ENCODE data around the gene TMEM11. TPM values are rescaled to one million over a fixed set of nuclear protein-coding genes. Genes with fewer than 3 reads are reported as not detected.
A peak's percentile ranks its signal among the peaks of the same experiment; 100 is the strongest.

The TMEM11 gene, protein sequence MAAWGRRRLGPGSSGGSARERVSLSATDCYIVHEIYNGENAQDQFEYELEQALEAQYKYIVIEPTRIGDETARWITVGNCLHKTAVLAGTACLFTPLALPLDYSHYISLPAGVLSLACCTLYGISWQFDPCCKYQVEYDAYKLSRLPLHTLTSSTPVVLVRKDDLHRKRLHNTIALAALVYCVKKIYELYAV
- 10 to 100 TPM in 1 of 2 donors, 1 to 10 TPM in 1; 7.0 to 22.4 TPM for total RNA-seq

DNA sequence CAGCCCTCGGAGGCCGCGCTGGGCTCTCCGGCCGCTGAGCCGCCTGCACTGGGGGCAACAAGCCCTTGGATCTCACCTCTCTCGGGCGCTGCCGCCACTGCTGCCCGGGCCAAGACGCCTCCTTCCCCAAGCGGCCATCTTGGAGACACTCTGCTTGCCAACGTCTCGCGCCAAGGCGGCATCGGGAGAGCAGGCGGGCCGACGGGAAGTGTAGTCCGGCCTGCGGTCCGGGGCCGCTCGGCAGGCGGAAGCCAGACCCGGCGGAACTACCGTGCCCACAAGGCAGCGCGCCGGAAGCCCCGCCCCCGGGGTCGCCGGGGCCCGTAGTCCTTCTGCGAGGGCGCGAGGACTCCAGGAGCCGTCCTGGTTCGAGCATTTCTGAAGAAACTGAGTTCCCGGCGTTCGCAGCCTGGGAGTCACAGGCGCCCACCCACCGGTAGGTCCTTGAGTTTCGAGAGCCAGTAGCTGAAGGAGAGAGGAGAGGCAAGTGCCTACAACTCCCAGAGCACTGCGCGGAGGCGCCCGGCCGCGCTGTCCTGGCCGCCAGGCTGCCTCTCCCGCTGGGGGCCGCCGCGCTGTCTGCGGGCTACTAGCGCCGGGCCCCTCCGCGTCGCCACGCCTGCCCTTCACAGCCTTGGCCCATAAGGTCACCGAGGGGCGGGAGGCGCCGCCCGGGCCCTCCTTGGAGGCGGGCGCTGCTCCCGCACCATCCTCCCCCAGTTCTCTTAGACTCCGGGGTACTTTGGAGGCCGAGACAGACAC, at the start of gene TMEM11:
Gene TMEM11 (minus strand): TSS at position 147 of the 762 bp plus-strand sequence. CDS start 9 bp downstream, at position 138.
- no peaks in the 10 kb centered on the region for H3K27me3 ChIP-seq
- H3K27ac ChIP-seq: peak within 1 kb of the TSS; percentile 77 to 91 (median 86)
- WGBS, 2 donors: 0% methylated on average over 15 to 66 of the region's 76 CpGs
- peak; percentile 95 to 97 (median 96) for DNase-seq
- ATAC-seq: peak; percentile 95
- peaks cover 59% of the 10 kb centered on the region for H3K4me1 ChIP-seq
- no peaks in the 10 kb centered on the region for H3K9me3 ChIP-seq
- H3K4me3 ChIP-seq: peak within 1 kb of the TSS; percentile 98 to 99
- intact Hi-C loops (cut with DNase I): no loop called here
- H3K36me3 ChIP-seq (replicated peaks in 1 of 2; ENCODE audit: insufficient read depth in 1 of 2, low read depth in 2 of 2): no peaks in the 10 kb centered on the region
- TF ChIP-seq POLR2A (IDR thresholded peaks at IDR 0.05): peak; percentile 31 to 85 (median 74)
- TF ChIP-seq, protein P1, sequence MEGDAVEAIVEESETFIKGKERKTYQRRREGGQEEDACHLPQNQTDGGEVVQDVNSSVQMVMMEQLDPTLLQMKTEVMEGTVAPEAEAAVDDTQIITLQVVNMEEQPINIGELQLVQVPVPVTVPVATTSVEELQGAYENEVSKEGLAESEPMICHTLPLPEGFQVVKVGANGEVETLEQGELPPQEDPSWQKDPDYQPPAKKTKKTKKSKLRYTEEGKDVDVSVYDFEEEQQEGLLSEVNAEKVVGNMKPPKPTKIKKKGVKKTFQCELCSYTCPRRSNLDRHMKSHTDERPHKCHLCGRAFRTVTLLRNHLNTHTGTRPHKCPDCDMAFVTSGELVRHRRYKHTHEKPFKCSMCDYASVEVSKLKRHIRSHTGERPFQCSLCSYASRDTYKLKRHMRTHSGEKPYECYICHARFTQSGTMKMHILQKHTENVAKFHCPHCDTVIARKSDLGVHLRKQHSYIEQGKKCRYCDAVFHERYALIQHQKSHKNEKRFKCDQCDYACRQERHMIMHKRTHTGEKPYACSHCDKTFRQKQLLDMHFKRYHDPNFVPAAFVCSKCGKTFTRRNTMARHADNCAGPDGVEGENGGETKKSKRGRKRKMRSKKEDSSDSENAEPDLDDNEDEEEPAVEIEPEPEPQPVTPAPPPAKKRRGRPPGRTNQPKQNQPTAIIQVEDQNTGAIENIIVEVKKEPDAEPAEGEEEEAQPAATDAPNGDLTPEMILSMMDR (IDR thresholded peaks at IDR 0.05): peak in 4 of 7 experiments; percentile 14 to 26 (median 19)

DNA sequence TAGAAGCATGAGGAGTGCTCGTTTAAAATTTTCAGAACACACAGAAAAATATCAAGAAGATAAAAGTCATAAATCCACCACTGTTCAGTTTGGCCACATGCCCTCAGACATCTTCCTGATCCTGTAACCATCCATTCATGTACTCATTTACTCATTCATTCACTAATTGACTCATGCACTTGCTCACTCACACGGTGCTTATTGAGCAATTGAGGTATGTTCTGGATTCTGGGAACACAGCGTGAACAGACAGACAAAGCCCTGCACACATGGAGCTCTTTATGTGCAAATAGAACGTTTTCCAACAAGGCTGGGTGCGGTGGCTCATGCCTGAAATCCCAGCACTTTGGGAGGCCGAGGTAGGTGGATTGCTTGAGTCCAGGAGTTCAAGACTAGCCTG, 49.4 kb upstream of the TMEM11 start:
- Histone ChIP-seq H3K27me3 (no peaks in the 10 kb centered on the region), H3K4me1 (no peaks in the 10 kb centered on the region), H3K4me3 (no peak overlapping the region), H3K9me3 (no peaks in the 10 kb centered on the region), H3K36me3 (replicated peaks in 1 of 2; ENCODE audit: insufficient read depth in 1 of 2, low read depth in 2 of 2) (no peaks in the 10 kb centered on the region), H3K27ac (no peak overlapping the region)
- TF ChIP-seq POLR2A (IDR thresholded peaks at IDR 0.05): no peak
- TF ChIP-seq, protein P1 (IDR thresholded peaks at IDR 0.05): no peak
- intact Hi-C loops (cut with DNase I): no loop called here
- 32 to 45% methylated on average over 4 to 6 of the region's 6 CpGs for WGBS, 2 donors
- no peak for ATAC-seq
- DNase-seq: no peak

DNA sequence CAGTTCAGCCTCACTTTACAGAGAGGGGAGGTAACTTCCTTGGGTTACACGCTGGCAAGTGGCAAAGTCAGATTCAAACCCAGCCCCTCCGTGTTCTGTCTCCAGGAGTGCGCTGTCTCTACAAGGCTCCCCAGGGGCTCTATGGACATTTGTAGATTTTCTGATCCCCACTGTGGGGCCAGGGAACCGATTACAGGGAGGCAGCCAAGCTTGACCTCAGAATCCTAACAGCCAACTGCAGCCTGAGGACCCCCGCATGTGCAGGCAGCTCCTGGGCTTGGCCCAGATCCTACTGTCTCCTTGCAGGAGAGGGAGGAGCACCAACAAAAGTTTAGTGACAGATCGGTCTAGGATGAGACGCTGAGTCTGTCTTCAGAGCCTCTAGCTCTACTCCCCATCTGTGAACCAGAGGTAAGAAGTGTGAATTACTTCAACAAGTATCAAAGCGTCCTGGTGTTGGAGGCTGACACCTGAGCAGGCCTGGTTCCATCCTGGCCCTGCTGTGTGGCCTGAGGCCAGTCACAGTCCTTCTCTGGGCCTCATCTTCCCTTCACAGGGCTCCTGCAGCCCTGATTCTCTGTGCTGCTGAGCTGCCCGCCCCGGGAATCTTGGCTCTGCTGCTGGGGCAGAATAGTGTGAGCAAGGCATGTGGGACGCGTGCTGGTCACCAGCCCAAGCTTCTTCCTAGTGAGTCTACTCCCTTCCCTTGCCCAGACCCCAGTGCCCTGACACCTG, 48.5 kb upstream of the TMEM11 start:
- intact Hi-C loops (cut with DNase I): no loop called here
- no peak for ATAC-seq
- WGBS, 2 donors: 70 to 72% methylated on average over 7 to 12 of the region's 12 CpGs
- TF ChIP-seq, protein P1 (IDR thresholded peaks at IDR 0.05): no peak
- no peak for TF ChIP-seq POLR2A (IDR thresholded peaks at IDR 0.05)
- H3K4me3 ChIP-seq: no peak overlapping the region
- no peaks in the 10 kb centered on the region for H3K27me3 ChIP-seq
- no peaks in the 10 kb centered on the region for H3K9me3 ChIP-seq
- DNase-seq: no peak
- H3K4me1 ChIP-seq: no peaks in the 10 kb centered on the region
- no peaks in the 10 kb centered on the region for H3K36me3 ChIP-seq (replicated peaks in 1 of 2; ENCODE audit: insufficient read depth in 1 of 2, low read depth in 2 of 2)
- H3K27ac ChIP-seq: no peak overlapping the region

DNA sequence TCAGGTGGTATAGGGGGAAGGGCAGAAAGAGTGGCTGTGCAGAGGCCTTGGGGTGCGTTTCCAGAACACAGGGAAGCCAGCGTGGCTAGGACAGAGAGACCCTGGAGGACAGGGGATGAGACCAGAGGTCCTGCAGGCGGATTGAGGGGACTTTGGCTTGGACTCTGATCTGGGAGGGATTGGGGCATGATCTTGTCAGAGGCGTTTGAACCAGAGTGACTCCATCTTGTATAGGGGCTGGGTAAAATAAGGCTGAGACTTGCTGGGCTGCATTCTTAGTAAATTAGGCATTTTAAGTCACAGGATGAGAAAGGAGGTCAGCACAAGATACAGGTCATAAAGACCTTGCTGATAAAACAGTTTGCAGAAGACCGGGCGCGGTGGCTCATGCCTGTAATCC, 44.6 kb upstream of the TMEM11 start:
- intact Hi-C loops (cut with DNase I): no loop called here
- 71 to 88% methylated on average over 6 to 7 of the region's 7 CpGs for WGBS, 2 donors

More for the DNA sequence above, 44.6 kb upstream of the TMEM11 start:
- Histone ChIP-seq H3K4me3 (no peak overlapping the region), H3K27me3 (no peaks in the 10 kb centered on the region), H3K36me3 (replicated peaks in 1 of 2; ENCODE audit: insufficient read depth in 1 of 2, low read depth in 2 of 2) (no peaks in the 10 kb centered on the region), H3K4me1 (peaks cover 6% of the 10 kb centered on the region), H3K27ac (no peak overlapping the region), H3K9me3 (no peaks in the 10 kb centered on the region)
- ATAC-seq (no peak), DNase-seq (no peak)
- no peak for TF ChIP-seq POLR2A (IDR thresholded peaks at IDR 0.05)
- TF ChIP-seq, protein P1 (IDR thresholded peaks at IDR 0.05): no peak

Data from body of pancreas (tissue), 4 donors.